ENCODE results near the gene MAST4. TPM values are rescaled to one million over a fixed set of nuclear protein-coding genes. Genes with fewer than 3 reads are reported as not detected.

MAST4 gene
- total RNA-seq, 2 donors from 2014 or later: 9.5 to 20.8 TPM

- H3K27ac ChIP-seq: no peak overlapping the region
- H3K9me3 ChIP-seq: no peaks in the 10 kb centered on the region
- H3K9ac ChIP-seq (ENCODE audit: low read depth in 2 of 2, low read length in 2 of 2): no peak overlapping the region
- H3K4me1 ChIP-seq: no peaks in the 10 kb centered on the region
- no peaks in the 10 kb centered on the region for H3K27me3 ChIP-seq
- H3K4me3 ChIP-seq: no peak overlapping the region
- no peak for TF ChIP-seq CTCF (IDR thresholded peaks at IDR 0.05)
- intact Hi-C loops (cut with DNase I): no loop called here
- DNase-seq: no peak
- H3K36me3 ChIP-seq: no peaks in the 10 kb centered on the region
Observed at GRCh38 chr5:67012171-67012570, 416.0 kb downstream of the MAST4 start.

- H3K36me3 ChIP-seq: no peaks in the 10 kb centered on the region
- TF ChIP-seq CTCF (IDR thresholded peaks at IDR 0.05): no peak
- intact Hi-C loops (cut with DNase I): no loop called here
- H3K4me1 ChIP-seq: no peaks in the 10 kb centered on the region
- no peak overlapping the region for H3K4me3 ChIP-seq
- no peak overlapping the region for H3K27ac ChIP-seq
- no peak overlapping the region for H3K9ac ChIP-seq (ENCODE audit: low read depth in 2 of 2, low read length in 2 of 2)
- H3K27me3 ChIP-seq: no peaks in the 10 kb centered on the region
- DNase-seq: no peak
- H3K9me3 ChIP-seq: no peaks in the 10 kb centered on the region
Observed at GRCh38 chr5:67013719-67014118, 417.5 kb downstream of the MAST4 start.

- no peaks in the 10 kb centered on the region for H3K27me3 ChIP-seq
- no peaks in the 10 kb centered on the region for H3K9me3 ChIP-seq
- intact Hi-C loops (cut with DNase I): no loop called here
- no peak for DNase-seq
- H3K36me3 ChIP-seq: no peaks in the 10 kb centered on the region
- no peak for TF ChIP-seq CTCF (IDR thresholded peaks at IDR 0.05)
- H3K4me1 ChIP-seq: no peaks in the 10 kb centered on the region
- no peak overlapping the region for H3K9ac ChIP-seq (ENCODE audit: low read depth in 2 of 2, low read length in 2 of 2)
- H3K4me3 ChIP-seq: no peak overlapping the region
- H3K27ac ChIP-seq: no peak overlapping the region
Observed at GRCh38 chr5:67014191-67014590, 418.0 kb downstream of the MAST4 start.

GRCh38 chr5:67014957-67015400 lies 418.8 kb downstream of the MAST4 start:
- intact Hi-C loops (cut with DNase I): no loop called here
- Histone ChIP-seq H3K27ac (peak overlapping the region; percentile 54), H3K9ac (ENCODE audit: low read depth in 2 of 2, low read length in 2 of 2) (peak overlapping the region in 1 of 2 donors; percentile 53), H3K36me3 (no peaks in the 10 kb centered on the region), H3K9me3 (no peaks in the 10 kb centered on the region), H3K4me1 (no peaks in the 10 kb centered on the region), H3K27me3 (no peaks in the 10 kb centered on the region), H3K4me3 (no peak overlapping the region)
- no peak for DNase-seq
- TF ChIP-seq CTCF (IDR thresholded peaks at IDR 0.05): no peak

GRCh38 chr5:67015541-67016191 lies 419.5 kb downstream of the MAST4 start:
- DNase-seq: no peak
- Histone ChIP-seq H3K9me3 (no peaks in the 10 kb centered on the region), H3K4me3 (no peak overlapping the region), H3K9ac (ENCODE audit: low read depth in 2 of 2, low read length in 2 of 2) (peak overlapping the region in 1 of 2 donors; percentile 53), H3K27me3 (no peaks in the 10 kb centered on the region), H3K36me3 (no peaks in the 10 kb centered on the region), H3K4me1 (no peaks in the 10 kb centered on the region), H3K27ac (peak overlapping the region; percentile 54)
- TF ChIP-seq CTCF (IDR thresholded peaks at IDR 0.05): no peak
- intact Hi-C loops (cut with DNase I): no loop called here
